OCI-LY7 (cell line): Measurements from ENCODE around the gene VWA8. TPM values are rescaled to one million over a fixed set of nuclear protein-coding genes. Genes with fewer than 3 reads are reported as not detected.

ENCODE experiments used
- BruUV-seq: library from RNA; stranded (reverse); fragments of 400-500 nt; replicated peaks from 2 replicates; lab custom pipeline; 2021; lab: Mats Ljungman, UMichigan
- CTCF ChIA-PET: fragments of 300-600 bp; sonication (Branson Sonifier 250); formaldehyde crosslinking; loops from one replicate; lab custom pipeline; 2022; ENCODE audit warnings: antibody characterized with exemption; ENCODE audit not compliant: unreplicated experiment; lab: Charles Lee
- POLR2A ChIA-PET: fragments of 300-600 bp; sonication (Branson Sonifier 250); formaldehyde crosslinking; loops from one replicate; lab custom pipeline; 2022; ENCODE audit warnings: antibody characterized with exemption; lab: Charles Lee
- DNase-seq: peaks from one replicate; pipeline ENCODE4 v3.0.0-alpha.2; 2015; ENCODE audit warnings: low spot score
- H2AFZ ChIP-seq: fragments of 200-600 bp; sonication (generic), shearing (Covaris generic); 2 replicates; pipeline ENCODE4 v1.6.1; 2014; ENCODE audit warnings: mild to moderate bottlenecking, antibody characterized with exemption, low read length, moderate library complexity
- H3K27ac ChIP-seq: fragments of 200-600 bp; sonication (generic); 2 replicates; pipeline ENCODE4 v1.5.1; 2014; ENCODE audit warnings: mixed run types, low read depth, mild to moderate bottlenecking, moderate library complexity, low read length, inconsistent platforms; ENCODE audit not compliant: poor library complexity, severe bottlenecking
- H3K36me3 ChIP-seq: fragments of 200-600 bp; sonication (generic); 2 replicates; pipeline ENCODE4 v1.6.1; 2014; ENCODE audit warnings: mild to moderate bottlenecking, antibody characterized with exemption, low read length, moderate library complexity, mixed read lengths; ENCODE audit not compliant: insufficient read depth
- H3K4me1 ChIP-seq: fragments of 200-600 bp; sonication (generic); 2 replicates; pipeline ENCODE4 v1.5.1; 2014; ENCODE audit warnings: mild to moderate bottlenecking, low read length; ENCODE audit not compliant: insufficient read depth, poor library complexity, severe bottlenecking
- H3K4me2 ChIP-seq: fragments of 200-600 bp; sonication (generic); 2 replicates; pipeline ENCODE4 v1.6.1; 2014; ENCODE audit warnings: mild to moderate bottlenecking, low read length
- H3K4me3 ChIP-seq: fragments of 200-600 bp; sonication (generic); 2 replicates; pipeline ENCODE4 v1.5.1; 2014; ENCODE audit warnings: mild to moderate bottlenecking, low read depth, low read length; ENCODE audit not compliant: poor library complexity, severe bottlenecking
- H3K79me2 ChIP-seq: fragments of 200-600 bp; sonication (generic); 2 replicates; pipeline ENCODE4 v1.6.1; 2016; ENCODE audit warnings: low read depth, mild to moderate bottlenecking, low read length, moderate library complexity, mixed read lengths; ENCODE audit not compliant: insufficient read depth
- H3K9me2 ChIP-seq: fragments of 200-600 bp; sonication (generic); 2 replicates; pipeline ENCODE4 v1.6.1; 2016; ENCODE audit warnings: mild to moderate bottlenecking, low read length, mixed read lengths; ENCODE audit not compliant: insufficient read depth
- H3K9me3 ChIP-seq: fragments of 200-600 bp; sonication (generic); 2 replicates; pipeline ENCODE4 v1.6.1; 2014; ENCODE audit warnings: mild to moderate bottlenecking, mixed run types, low read length, mixed read lengths
- H4K20me1 ChIP-seq: fragments of 200-600 bp; sonication (generic); 2 replicates; pipeline ENCODE4 v1.6.1; 2014; ENCODE audit warnings: mild to moderate bottlenecking, antibody characterized with exemption, low read length, moderate library complexity, mixed read lengths; ENCODE audit not compliant: insufficient read depth
- EZH2phosphoT487 ChIP-seq: fragments of 200-600 bp; sonication (generic); IDR thresholded peaks from 2 replicates; pipeline ENCODE4 v1.6.1; 2018; ENCODE audit warnings: low read depth, borderline replicate concordance, mild to moderate bottlenecking, mixed run types, antibody characterized with exemption, low read length, moderate library complexity, mixed read lengths
- intact Hi-C: fragments of 100-400 bp; cut with micrococcal nuclease; formaldehyde crosslinking; loops from one replicate; pipeline ENCODE4 v1.10.0; 2022; ENCODE audit not compliant: unreplicated experiment
- total RNA-seq, 2 experiments: library from RNA; depleted of rRNA in 1 of 2; stranded (reverse); fragments of >200 nt in 1 of 2; shearing (Covaris generic) in 1 of 2; gene quantifications; 2 replicates each; pipeline ENCODE4 v1.2.3, GENCODE V29; 2014 to 2022
- TF ChIP-seq, protein P1 (sequence below): fragments of 200-600 bp; sonication (generic); conservative IDR thresholded peaks from 2 replicates; pipeline ENCODE4 v1.5.1; 2014; ENCODE audit warnings: mild to moderate bottlenecking, antibody characterized with exemption, low read length, moderate library complexity, mixed read lengths

Gene VWA8
- total RNA-seq, 2 experiments from 2014 or later = 26.4 to 31.5 TPM

DNA sequence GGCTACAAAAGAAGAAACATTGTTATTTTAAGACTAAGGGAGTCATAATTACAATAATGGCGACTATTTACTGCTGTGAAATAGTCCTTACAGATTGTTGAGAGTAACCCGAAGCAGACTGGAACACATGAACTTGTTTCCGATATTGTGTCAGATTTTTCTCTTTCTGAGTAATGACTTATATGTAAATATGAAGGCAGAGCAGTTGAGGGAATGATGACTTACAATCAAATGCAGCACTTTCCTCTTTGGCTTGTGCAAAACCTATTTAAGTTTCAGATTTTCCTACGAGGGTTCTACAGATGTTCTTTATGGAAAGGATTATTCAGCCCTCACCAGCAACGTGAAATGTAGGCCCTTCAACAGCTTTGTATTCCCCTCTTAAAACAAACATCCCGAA is 304.9 kb downstream of the VWA8 start:
- no peak overlapping the region for H3K27ac ChIP-seq
- H3K36me3 ChIP-seq = no peaks in the 10 kb centered on the region
- POLR2A ChIA-PET = interaction anchor here (0.7 to 1.3 kb wide), 3 partner anchors 23 to 515 kb away, joined by 3 to 4 read pairs (median 4); no protein-coding TSS in a partner anchor
- no peaks in the 10 kb centered on the region for H4K20me1 ChIP-seq
- H3K4me3 ChIP-seq = no peak overlapping the region
- CTCF ChIA-PET = no interaction called here
- H3K9me3 ChIP-seq = no peaks in the 10 kb centered on the region; the same call in 1 of the 2 replicates
- H3K79me2 ChIP-seq = no peaks in the 10 kb centered on the region
- no peak for DNase-seq
- TF ChIP-seq, protein P1, sequence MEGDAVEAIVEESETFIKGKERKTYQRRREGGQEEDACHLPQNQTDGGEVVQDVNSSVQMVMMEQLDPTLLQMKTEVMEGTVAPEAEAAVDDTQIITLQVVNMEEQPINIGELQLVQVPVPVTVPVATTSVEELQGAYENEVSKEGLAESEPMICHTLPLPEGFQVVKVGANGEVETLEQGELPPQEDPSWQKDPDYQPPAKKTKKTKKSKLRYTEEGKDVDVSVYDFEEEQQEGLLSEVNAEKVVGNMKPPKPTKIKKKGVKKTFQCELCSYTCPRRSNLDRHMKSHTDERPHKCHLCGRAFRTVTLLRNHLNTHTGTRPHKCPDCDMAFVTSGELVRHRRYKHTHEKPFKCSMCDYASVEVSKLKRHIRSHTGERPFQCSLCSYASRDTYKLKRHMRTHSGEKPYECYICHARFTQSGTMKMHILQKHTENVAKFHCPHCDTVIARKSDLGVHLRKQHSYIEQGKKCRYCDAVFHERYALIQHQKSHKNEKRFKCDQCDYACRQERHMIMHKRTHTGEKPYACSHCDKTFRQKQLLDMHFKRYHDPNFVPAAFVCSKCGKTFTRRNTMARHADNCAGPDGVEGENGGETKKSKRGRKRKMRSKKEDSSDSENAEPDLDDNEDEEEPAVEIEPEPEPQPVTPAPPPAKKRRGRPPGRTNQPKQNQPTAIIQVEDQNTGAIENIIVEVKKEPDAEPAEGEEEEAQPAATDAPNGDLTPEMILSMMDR = no peak
- no peak for TF ChIP-seq EZH2phosphoT487
- intact Hi-C loops = loop anchor here (10.0 kb wide), 1 partner anchor 581 kb away; no protein-coding TSS in a partner anchor
- BruUV-seq = no TSS peak
- H3K4me1 ChIP-seq = peaks cover 45% of the 10 kb centered on the region
- no peak overlapping the region for H2AFZ ChIP-seq
- no peak overlapping the region for H3K4me2 ChIP-seq
- no peaks in the 10 kb centered on the region for H3K9me2 ChIP-seq

DNA sequence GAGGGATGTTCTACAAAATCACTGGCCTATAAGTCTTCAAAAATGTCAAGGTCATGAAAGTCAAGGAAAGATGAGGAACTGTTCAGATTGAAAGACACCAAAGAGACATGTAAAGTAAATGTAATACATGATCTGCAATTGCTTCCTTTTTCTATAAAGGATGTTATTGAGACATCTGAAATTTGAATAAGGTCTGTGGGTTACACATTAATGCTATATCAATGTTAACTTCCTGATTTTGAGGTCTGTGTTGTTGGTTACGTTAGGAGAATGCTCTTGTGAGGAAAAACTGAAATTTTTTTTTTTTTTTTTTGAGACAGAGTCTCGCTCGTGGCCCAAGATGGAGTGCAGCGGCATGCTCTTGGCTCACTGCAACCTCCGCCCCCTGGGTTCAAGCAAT is 306.1 kb downstream of the VWA8 start:
- Histone ChIP-seq H3K4me3 (no peak overlapping the region), H3K36me3 (no peaks in the 10 kb centered on the region), H3K27ac (peak overlapping the region; percentile 64), H3K9me2 (no peaks in the 10 kb centered on the region), H3K9me3 (no peaks in the 10 kb centered on the region; the same call in 1 of the 2 replicates), H3K79me2 (no peaks in the 10 kb centered on the region), H3K4me2 (peak overlapping the region; percentile 49), H3K4me1 (peaks cover 50% of the 10 kb centered on the region), H4K20me1 (no peaks in the 10 kb centered on the region), H2AFZ (peak overlapping the region; percentile 46; the same call in 1 of the 2 replicates)
- POLR2A ChIA-PET = interaction anchor here (0.5 kb wide), 1 partner anchor 39 kb away, joined by 3 read pairs; no protein-coding TSS in a partner anchor
- DNase-seq = peak; percentile 31
- intact Hi-C loops = loop anchor here (10.0 kb wide), 1 partner anchor 580 kb away; no protein-coding TSS in a partner anchor
- CTCF ChIA-PET = no interaction called here
- no TSS peak for BruUV-seq
- TF ChIP-seq EZH2phosphoT487 = no peak
- TF ChIP-seq, protein P1 = no peak
